Measurements from ENCODE around the gene CMC1.

DNA sequence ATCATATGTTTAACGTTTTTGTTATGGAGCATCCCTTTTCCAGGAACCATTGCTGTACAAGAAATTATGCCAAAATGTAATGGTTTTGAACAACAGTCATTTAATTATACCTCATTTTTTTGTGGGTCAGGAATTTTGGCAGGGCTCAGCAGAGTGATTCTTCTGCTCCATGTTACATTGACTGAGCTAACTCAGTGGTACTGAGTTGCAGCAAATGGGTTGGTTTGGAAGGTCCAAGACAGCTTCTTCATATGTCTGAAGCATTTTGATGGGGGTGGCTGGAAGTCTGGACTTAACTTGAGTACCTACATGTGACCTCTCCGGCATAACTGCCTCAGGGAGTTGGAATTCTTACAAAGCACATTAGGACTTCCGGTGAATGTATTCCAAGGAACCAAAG is 26.0 kb upstream of the CMC1 start:
- TF ChIP-seq, protein P1, sequence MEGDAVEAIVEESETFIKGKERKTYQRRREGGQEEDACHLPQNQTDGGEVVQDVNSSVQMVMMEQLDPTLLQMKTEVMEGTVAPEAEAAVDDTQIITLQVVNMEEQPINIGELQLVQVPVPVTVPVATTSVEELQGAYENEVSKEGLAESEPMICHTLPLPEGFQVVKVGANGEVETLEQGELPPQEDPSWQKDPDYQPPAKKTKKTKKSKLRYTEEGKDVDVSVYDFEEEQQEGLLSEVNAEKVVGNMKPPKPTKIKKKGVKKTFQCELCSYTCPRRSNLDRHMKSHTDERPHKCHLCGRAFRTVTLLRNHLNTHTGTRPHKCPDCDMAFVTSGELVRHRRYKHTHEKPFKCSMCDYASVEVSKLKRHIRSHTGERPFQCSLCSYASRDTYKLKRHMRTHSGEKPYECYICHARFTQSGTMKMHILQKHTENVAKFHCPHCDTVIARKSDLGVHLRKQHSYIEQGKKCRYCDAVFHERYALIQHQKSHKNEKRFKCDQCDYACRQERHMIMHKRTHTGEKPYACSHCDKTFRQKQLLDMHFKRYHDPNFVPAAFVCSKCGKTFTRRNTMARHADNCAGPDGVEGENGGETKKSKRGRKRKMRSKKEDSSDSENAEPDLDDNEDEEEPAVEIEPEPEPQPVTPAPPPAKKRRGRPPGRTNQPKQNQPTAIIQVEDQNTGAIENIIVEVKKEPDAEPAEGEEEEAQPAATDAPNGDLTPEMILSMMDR (IDR thresholded peaks at IDR 0.05; ENCODE audit: borderline replicate concordance, extremely low read depth, low read length, poor library complexity, severe bottlenecking) = no peak
- no peak for TF ChIP-seq EZH2 (IDR thresholded peaks at IDR 0.05; ENCODE audit: borderline replicate concordance, low read depth, low read length, severe bottlenecking)
